Muscle layer of colon (tissue), 2 donors: ENCODE measurements around the gene SEPTIN2.
"Not testable (repeated sequence)": the region's sequence is repeated elsewhere in the genome, so short reads cannot be mapped to it uniquely, and the experiment has no call there.

ENCODE experiments used
- H3K27ac ChIP-seq: one replicate; pipeline ENCODE4 v1.7.0; 2013; ENCODE audit warnings: low read depth, mild to moderate bottlenecking, low read length, moderate library complexity
- H3K27me3 ChIP-seq, 2 donors: one replicate each; pipeline ENCODE4 v1.7.0; 2013; ENCODE audit warnings: low read length in 2 of 2, mild to moderate bottlenecking in 2 of 2; ENCODE audit not compliant: insufficient read depth in 2 of 2, control insufficient read depth in 1 of 2
- H3K36me3 ChIP-seq: one replicate; pipeline ENCODE4 v1.7.0; 2013; ENCODE audit warnings: mild to moderate bottlenecking, low read length; ENCODE audit not compliant: insufficient read depth
- H3K4me1 ChIP-seq: one replicate; pipeline ENCODE4 v1.7.0; 2013; ENCODE audit warnings: mild to moderate bottlenecking, low read length; ENCODE audit not compliant: insufficient read depth
- H3K4me3 ChIP-seq, 2 donors: one replicate each; pipeline ENCODE4 v1.7.0; 2013; ENCODE audit warnings: low read length in 2 of 2, low read depth in 1 of 2, mild to moderate bottlenecking in 1 of 2, moderate library complexity in 1 of 2
- H3K9ac ChIP-seq: one replicate; pipeline ENCODE4 v1.7.0; 2013; ENCODE audit warnings: low read length
- H3K9me3 ChIP-seq: one replicate; pipeline ENCODE4 v1.7.0; 2013; ENCODE audit warnings: mild to moderate bottlenecking, low read length
- donor health status: abdominal sarcoma.
- donor health status: Adenocarcinoma of cecum.

SEPTIN2 gene

DNA sequence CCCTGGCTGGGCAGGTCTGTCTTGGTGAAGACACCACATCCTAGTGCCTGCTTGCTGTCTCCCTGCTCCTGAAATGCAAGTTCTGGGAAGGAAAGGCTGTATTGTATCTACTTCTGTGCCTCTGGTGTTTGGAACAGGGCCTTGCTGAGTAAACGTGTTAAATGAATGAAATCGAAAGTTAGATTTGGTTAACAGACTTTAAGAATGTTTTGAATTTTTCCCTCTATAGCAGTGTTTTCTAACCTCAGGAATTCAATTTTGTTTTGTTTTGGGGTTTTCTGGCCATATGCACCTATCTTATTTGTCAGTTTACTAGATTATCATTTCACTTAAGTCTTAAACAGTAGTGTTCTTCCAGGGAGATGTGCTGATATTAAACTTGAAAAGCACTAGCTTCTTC is 61.1 kb downstream of the SEPTIN2 start:
- no peak overlapping the region for H3K9ac ChIP-seq

DNA sequence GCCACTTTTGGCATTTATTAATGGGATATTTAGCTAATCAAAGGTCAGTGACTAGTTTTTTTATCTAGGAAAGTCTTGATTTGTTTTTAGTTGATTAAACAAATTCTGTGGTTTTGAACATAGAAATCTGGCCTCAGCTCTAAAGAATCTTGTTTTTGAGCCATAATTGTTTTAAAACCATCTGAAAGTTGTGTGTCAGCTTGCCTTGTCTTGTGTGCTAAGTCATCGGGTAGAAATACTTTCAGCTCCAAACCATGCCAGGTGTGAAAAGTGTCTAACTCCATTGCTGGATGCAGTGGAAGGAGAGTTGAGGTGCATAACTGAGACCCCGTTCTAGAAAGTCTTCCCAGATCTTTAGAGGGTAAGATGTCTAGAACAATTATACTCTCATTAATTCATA is 63.1 kb downstream of the SEPTIN2 start:
- no peaks in the 10 kb centered on the region for H3K27me3 ChIP-seq
- H3K9me3 ChIP-seq: no peaks in the 10 kb centered on the region
- H3K9ac ChIP-seq: no peak overlapping the region
- H3K4me3 ChIP-seq: no peak overlapping the region
- no peak overlapping the region for H3K27ac ChIP-seq
- H3K36me3 ChIP-seq: peaks cover 21% of the 10 kb centered on the region
- peaks cover 15% of the 10 kb centered on the region for H3K4me1 ChIP-seq

More for the DNA sequence above, 61.1 kb downstream of the SEPTIN2 start:
- no peak overlapping the region for H3K27ac ChIP-seq
- peaks cover 10% of the 10 kb centered on the region for H3K36me3 ChIP-seq
- no peak overlapping the region for H3K4me3 ChIP-seq
- H3K27me3 ChIP-seq: no peaks in the 10 kb centered on the region
- H3K9me3 ChIP-seq: no peaks in the 10 kb centered on the region
- peaks cover 15% of the 10 kb centered on the region for H3K4me1 ChIP-seq

DNA sequence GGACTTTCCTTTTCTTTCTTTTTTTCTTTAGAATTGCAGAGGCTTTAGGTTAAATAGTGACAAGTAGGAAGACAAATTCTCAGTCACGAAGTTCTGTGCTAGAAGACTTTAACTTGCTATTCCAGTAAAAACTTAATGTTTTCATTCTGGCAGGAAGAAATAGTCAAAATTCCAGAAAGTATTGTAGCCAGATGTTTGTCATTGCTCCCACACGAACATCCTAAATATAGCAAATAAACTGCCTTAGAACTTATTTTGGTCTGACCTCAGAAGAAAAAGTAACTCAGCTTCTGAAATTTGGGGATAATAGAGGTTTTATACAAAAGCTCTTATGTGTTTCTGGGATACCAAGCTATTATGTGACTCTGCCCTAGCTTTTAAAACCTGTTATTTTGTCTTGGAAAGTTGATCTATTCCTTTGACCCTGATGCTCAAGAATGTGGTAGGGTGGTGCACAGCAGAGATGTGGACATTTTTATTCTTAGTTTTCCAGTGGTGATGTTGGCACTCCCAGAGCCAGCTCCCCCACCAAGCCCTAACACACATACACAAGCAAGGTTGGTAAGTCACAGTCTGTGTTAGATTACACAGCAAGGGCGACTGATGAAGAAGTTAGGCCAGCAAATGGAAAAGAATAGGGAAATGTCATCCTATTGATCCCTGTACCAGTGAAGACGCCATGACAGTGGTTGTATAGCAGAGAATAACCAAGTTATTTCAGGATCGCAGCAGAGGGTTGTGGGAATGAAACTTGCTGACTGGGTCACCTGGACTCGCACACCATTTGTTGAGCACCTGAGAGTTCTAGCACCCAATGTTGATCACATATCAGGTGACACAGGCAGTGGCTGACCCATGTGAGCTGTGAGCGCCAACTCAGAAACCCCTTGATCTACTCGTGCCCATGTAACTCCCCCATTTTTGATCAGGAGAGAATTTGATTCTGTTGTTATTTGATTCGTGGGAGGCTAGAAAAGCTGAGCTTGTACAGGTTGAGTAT is 64.1 kb downstream of the SEPTIN2 start:
- Histone ChIP-seq H3K36me3 (peaks cover 16% of the 10 kb centered on the region), H3K4me3 (no peak overlapping the region), H3K9me3 (no peaks in the 10 kb centered on the region), H3K9ac (no peak overlapping the region), H3K27me3 (no peaks in the 10 kb centered on the region), H3K27ac (no peak overlapping the region), H3K4me1 (peaks cover 20% of the 10 kb centered on the region)

DNA sequence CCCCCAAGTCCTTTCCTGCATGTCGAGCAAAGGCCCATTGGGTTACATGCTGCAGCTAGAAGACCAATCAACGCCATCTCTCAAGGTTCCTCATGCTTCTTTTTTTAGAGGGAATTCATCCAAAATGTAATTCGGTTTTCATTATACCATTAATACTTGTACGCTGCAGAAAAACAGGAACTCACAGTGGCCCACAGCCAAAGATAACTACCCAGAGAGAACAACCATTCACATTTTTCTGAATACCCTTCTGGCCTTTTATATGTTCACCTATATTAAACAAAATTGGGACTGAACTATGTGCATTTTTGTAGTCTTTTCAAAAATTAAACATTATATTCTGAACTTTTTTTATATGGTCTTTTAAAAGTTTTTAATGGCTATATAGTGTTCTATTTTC is 66.1 kb downstream of the SEPTIN2 start:
- Histone ChIP-seq H3K4me1 (peaks cover 20% of the 10 kb centered on the region), H3K9ac (no peak overlapping the region), H3K36me3 (peaks cover 11% of the 10 kb centered on the region), H3K27ac (no peak overlapping the region), H3K9me3 (no peaks in the 10 kb centered on the region), H3K27me3 (no peaks in the 10 kb centered on the region), H3K4me3 (no peak overlapping the region)

DNA sequence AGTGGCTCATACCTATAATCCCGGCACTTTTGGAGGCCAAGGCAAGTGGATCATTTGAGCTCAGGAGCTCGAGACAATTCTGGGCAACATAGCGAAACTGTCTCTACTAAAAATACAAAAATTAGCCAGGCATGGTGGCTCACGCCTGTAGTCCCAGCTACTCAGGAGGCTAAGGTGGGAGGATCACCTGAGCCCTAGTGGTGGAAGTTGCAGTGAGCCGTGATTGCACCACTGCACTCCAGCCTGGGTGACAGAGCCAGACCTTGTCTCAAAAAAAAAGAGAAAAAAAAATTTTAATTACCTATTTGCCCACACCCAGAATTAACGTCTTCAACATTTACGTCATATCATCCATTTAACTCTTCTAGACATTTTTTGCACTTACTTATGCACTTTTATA is 69.7 kb downstream of the SEPTIN2 start:
- not testable (repeated sequence) for H3K4me3 ChIP-seq, H3K27ac ChIP-seq, H3K9me3 ChIP-seq, H3K9ac ChIP-seq, H3K27me3 ChIP-seq, H3K4me1 ChIP-seq
- peaks cover 11% of the 10 kb centered on the region for H3K36me3 ChIP-seq

DNA sequence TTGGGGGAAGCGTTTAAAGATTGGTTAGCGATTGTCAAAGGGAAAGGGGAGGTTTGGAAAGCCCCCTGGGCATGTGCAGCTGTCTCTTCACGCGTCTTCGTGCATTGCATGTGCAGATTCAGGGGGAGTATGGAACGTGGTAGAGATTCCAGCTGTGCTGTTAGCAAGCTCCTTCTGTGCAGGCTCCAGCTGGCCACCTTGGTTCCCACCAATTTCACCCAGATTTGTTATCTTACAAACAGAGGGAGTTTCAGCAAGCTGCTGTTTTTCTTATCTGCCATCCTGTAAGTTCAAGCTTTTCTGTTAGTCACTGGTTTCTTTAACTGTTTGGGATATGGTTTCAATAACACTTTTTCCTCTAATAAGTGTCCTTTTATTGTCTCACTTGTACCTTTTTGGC is 70.8 kb downstream of the SEPTIN2 start:
- H3K27me3 ChIP-seq: no peaks in the 10 kb centered on the region
- no peak overlapping the region for H3K27ac ChIP-seq
- peaks cover 11% of the 10 kb centered on the region for H3K36me3 ChIP-seq
- no peaks in the 10 kb centered on the region for H3K9me3 ChIP-seq
- H3K4me1 ChIP-seq: peaks cover 5% of the 10 kb centered on the region
- H3K4me3 ChIP-seq: no peak overlapping the region
- H3K9ac ChIP-seq: no peak overlapping the region

DNA sequence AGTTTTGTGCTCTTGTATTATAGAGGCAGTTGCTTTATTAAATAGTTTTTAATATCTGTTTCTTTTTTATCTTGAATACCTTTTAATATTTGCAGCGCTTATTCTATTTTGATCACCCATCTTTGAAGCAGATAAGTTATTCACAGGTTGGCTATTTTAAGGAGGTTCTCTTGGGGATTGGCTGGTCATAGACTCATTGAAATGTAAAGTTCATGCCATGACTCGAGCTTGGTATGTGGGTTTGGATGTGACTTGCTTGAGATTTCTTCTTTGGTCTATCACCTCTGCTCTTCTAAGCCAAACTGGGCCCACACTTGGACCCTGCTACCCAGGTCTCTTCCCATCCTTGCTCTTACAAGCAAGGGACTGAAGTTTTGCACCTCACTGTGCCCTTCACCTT is 74.0 kb downstream of the SEPTIN2 start:
- Histone ChIP-seq H3K36me3 (no peaks in the 10 kb centered on the region), H3K27me3 (no peaks in the 10 kb centered on the region), H3K4me3 (no peak overlapping the region), H3K9ac (no peak overlapping the region), H3K27ac (no peak overlapping the region), H3K4me1 (no peaks in the 10 kb centered on the region), H3K9me3 (no peaks in the 10 kb centered on the region)

DNA sequence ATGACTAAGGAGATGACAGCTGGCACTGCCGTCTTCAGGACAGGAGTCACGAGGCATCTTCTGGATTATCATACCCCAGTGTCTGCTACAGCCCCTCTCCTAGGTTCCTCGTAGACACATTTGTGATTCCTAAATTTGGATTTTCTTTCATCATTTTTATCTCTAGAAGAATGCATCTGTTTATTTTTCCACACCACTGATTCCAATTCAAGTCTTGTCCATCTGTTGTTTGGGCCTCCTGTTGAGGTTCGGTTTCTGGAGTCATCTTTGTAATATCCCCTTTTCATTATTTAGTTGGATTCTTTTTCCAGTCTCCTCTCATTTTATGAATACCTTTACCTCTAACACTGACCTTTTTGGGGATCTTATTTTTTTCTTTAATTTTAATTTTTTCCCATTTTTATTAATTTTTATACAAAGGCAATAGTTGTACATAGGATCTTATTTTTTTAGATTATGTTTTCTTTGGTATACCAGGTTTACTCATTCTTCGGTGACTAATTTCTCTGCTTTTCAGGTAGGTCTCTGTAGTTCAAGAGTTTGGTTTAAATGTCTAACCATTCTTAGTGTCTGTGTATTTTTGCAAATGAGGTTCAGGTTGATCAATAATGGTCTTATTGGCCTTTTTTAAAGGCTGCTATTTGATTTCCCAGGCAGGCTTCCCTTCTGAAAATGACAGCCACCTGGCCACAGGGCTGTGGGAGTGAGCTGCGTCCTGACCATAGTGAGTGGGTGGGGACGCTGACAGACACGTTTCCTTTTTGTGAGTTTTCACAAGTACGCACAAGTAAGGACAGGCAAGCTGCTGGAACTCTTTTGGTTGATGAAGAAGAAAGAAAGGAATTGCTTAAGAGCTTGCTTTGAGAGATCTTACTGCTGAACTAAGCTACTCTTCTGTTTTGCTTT is 74.8 kb downstream of the SEPTIN2 start:
- H3K4me3 ChIP-seq: no peak overlapping the region
- H3K9me3 ChIP-seq: no peaks in the 10 kb centered on the region
- no peaks in the 10 kb centered on the region for H3K27me3 ChIP-seq
- H3K4me1 ChIP-seq: no peaks in the 10 kb centered on the region
- H3K9ac ChIP-seq: no peak overlapping the region
- H3K36me3 ChIP-seq: no peaks in the 10 kb centered on the region
- H3K27ac ChIP-seq: no peak overlapping the region

DNA sequence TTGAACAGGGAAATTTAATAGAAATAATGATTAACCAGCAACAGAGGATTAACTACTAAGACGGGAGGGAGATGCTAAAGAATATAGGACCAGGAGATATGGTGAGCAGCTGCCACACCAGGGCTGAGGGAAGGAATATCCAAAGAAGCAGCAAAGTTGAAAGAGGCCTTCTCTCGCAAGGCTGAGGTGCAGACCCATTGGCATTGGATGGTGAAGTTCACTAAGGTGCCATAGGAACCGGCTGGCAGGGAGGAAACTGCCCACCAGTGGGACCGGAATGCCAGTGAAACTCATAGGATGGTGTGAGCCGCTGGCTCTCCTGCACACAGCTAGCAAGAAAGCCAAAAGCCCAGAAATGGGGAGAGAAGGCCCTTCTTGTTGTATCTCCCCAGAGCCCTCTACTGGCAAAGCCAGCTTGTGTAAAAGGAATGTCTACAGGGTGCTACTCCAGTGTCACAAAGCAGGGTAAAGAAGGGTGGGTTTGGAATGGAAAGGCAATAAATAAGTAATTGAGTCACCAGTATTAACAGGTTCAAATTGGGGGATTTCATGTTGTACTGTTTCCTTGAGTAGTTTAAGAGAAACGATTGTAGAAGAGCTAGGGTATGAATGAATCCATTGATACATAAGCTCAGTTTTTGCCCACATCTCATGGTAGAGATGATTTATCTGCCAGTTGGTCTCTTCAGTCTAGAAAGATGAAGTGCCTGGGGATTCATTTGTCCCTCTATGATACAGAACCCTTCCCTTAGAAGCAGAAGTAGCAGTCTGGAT is 76.4 kb downstream of the SEPTIN2 start:
- no peaks in the 10 kb centered on the region for H3K36me3 ChIP-seq
- no peaks in the 10 kb centered on the region for H3K4me1 ChIP-seq
- no peaks in the 10 kb centered on the region for H3K9me3 ChIP-seq
- no peak overlapping the region for H3K9ac ChIP-seq
- no peaks in the 10 kb centered on the region for H3K27me3 ChIP-seq
- H3K4me3 ChIP-seq: no peak overlapping the region
- H3K27ac ChIP-seq: no peak overlapping the region

DNA sequence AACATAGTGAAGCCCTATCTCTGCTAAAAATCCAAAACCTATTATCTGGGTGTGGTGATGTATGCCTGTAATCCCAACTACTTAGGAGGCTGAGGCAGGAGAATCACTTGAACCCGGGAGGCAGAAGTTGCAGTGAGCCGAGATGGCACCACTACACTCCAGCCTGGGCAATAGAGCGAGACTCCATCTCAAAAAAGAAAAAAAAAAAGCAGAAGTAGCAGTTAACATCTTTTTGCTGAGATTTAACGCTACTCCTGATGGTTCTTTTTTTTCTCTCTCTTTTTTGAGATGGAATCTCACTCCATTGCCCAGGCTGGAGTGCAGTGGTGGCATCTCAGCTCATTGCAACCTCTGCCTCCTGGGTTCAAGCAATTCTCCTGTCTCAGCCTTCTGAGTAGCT is 77.0 kb downstream of the SEPTIN2 start:
- H3K4me1 ChIP-seq, H3K27me3 ChIP-seq, H3K9ac ChIP-seq, H3K4me3 ChIP-seq, H3K36me3 ChIP-seq, H3K9me3 ChIP-seq, H3K27ac ChIP-seq: not testable (repeated sequence)
